Rectal smooth muscle tissue (tissue), 1 donor: ENCODE results near the gene PTCD1.

Source experiments
- H3K27ac ChIP-seq: one replicate; pipeline ENCODE4 v1.7.0; 2013; ENCODE audit warnings: low read depth, low read length, inconsistent platforms
- H3K27me3 ChIP-seq: one replicate; pipeline ENCODE4 v1.7.0; 2013; ENCODE audit warnings: low read length; ENCODE audit not compliant: control insufficient read depth, insufficient read depth
- H3K36me3 ChIP-seq: one replicate; pipeline ENCODE4 v1.7.0; 2013; ENCODE audit warnings: low read length; ENCODE audit not compliant: control insufficient read depth, insufficient read depth
- H3K4me1 ChIP-seq: one replicate; pipeline ENCODE4 v1.7.0; 2013; ENCODE audit warnings: low read length; ENCODE audit not compliant: control insufficient read depth, insufficient read depth
- H3K4me3 ChIP-seq: one replicate; pipeline ENCODE4 v1.7.0; 2013; ENCODE audit warnings: low read length
- H3K9ac ChIP-seq: one replicate; pipeline ENCODE4 v1.7.0; 2013; ENCODE audit warnings: low read length

PTCD1 gene

DNA sequence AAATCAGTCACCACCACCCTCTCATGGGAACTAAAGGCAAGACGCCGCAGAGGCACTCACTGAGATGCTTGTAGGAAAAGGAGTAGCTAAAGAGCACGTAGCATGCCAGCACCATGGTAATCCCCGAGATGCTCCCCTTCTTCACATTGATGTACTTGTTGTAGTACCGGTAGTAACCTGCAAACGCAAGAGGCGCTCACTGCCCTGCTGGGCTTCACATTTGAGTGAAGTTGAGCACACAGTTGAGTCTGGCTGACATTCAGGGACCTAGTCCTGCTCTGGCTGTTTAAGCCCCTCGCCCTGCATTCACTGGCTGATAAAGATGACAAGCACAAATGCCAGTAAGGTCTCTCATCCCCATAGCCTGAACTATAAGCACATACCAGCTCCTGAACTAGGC is 20.5 kb upstream of the PTCD1 start:
- peaks cover 29% of the 10 kb centered on the region for H3K36me3 ChIP-seq

GRCh38 chr7:99457650-99458493 is 19.3 kb upstream of the PTCD1 start:
- Histone ChIP-seq H3K9ac (no peak overlapping the region), H3K4me3 (no peak overlapping the region), H3K27me3 (no peaks in the 10 kb centered on the region), H3K4me1 (no peaks in the 10 kb centered on the region), H3K36me3 (peaks cover 37% of the 10 kb centered on the region), H3K27ac (no peak overlapping the region)

More for the DNA sequence above, 20.5 kb upstream of the PTCD1 start:
- H3K4me1 ChIP-seq = no peaks in the 10 kb centered on the region
- H3K27me3 ChIP-seq = no peaks in the 10 kb centered on the region
- no peak overlapping the region for H3K27ac ChIP-seq
- no peak overlapping the region for H3K9ac ChIP-seq
- H3K4me3 ChIP-seq = no peak overlapping the region

DNA sequence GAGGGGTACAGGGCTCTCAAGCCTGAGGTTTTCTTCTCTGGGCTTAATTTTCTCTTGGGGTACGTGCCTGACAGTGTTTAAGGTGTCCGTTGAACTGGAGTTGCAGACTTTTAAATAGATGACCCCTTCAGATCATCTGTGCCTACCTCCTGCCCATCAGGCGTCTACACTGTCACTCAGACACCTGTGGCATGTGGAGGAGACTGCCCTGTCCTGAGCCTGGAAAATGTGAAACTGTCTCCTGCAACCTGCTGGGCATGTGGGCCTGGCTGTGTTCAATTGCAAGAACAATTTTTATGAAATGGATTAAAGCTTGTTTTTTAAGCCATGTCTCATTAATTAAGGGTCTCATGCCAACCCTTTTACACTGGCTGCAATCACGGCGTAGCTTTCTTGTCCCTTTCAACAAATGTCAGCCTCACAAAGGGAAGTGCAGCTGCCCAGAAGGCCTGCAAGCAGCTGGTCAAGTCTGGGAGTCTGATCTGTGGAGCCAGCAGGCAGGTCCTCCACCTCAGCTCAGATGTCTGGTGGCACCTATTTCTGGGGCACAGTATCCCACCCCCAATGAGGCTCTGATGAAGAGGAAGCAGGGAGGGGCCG is 18.6 kb upstream of the PTCD1 start:
- peaks cover 45% of the 10 kb centered on the region for H3K36me3 ChIP-seq
- H3K9ac ChIP-seq = no peak overlapping the region
- no peak overlapping the region for H3K4me3 ChIP-seq
- no peak overlapping the region for H3K27ac ChIP-seq
- H3K4me1 ChIP-seq = no peaks in the 10 kb centered on the region
- H3K27me3 ChIP-seq = no peaks in the 10 kb centered on the region

- no peaks in the 10 kb centered on the region for H3K27me3 ChIP-seq
- H3K27ac ChIP-seq = no peak overlapping the region
- H3K4me1 ChIP-seq = no peaks in the 10 kb centered on the region
- no peak overlapping the region for H3K4me3 ChIP-seq
- H3K36me3 ChIP-seq = peaks cover 46% of the 10 kb centered on the region
- H3K9ac ChIP-seq = no peak overlapping the region
Observed at GRCh38 chr7:99456288-99456687, 17.7 kb upstream of the PTCD1 start.

GRCh38 chr7:99455874-99456273 is 17.3 kb upstream of the PTCD1 start:
- peaks cover 46% of the 10 kb centered on the region for H3K36me3 ChIP-seq
- H3K27me3 ChIP-seq = no peaks in the 10 kb centered on the region
- H3K4me3 ChIP-seq = no peak overlapping the region
- no peak overlapping the region for H3K9ac ChIP-seq
- no peaks in the 10 kb centered on the region for H3K4me1 ChIP-seq
- no peak overlapping the region for H3K27ac ChIP-seq

- H3K9ac ChIP-seq = no peak overlapping the region
- no peaks in the 10 kb centered on the region for H3K4me1 ChIP-seq
- H3K27me3 ChIP-seq = no peaks in the 10 kb centered on the region
- H3K36me3 ChIP-seq = peaks cover 56% of the 10 kb centered on the region
- no peak overlapping the region for H3K4me3 ChIP-seq
- H3K27ac ChIP-seq = no peak overlapping the region
Observed at GRCh38 chr7:99453105-99453504, 14.5 kb upstream of the PTCD1 start.

GRCh38 chr7:99452541-99452940 is 13.9 kb upstream of the PTCD1 start:
- H3K9ac ChIP-seq = no peak overlapping the region
- no peak overlapping the region for H3K27ac ChIP-seq
- H3K27me3 ChIP-seq = no peaks in the 10 kb centered on the region
- no peak overlapping the region for H3K4me3 ChIP-seq
- no peaks in the 10 kb centered on the region for H3K4me1 ChIP-seq
- peaks cover 56% of the 10 kb centered on the region for H3K36me3 ChIP-seq

GRCh38 chr7:99451936-99452335 is 13.3 kb upstream of the PTCD1 start:
- no peak overlapping the region for H3K4me3 ChIP-seq
- no peaks in the 10 kb centered on the region for H3K27me3 ChIP-seq
- peaks cover 55% of the 10 kb centered on the region for H3K36me3 ChIP-seq
- no peaks in the 10 kb centered on the region for H3K4me1 ChIP-seq
- no peak overlapping the region for H3K9ac ChIP-seq
- no peak overlapping the region for H3K27ac ChIP-seq

- peaks cover 50% of the 10 kb centered on the region for H3K36me3 ChIP-seq
- H3K27ac ChIP-seq = no peak overlapping the region
- no peaks in the 10 kb centered on the region for H3K27me3 ChIP-seq
- no peak overlapping the region for H3K9ac ChIP-seq
- H3K4me3 ChIP-seq = no peak overlapping the region
- no peaks in the 10 kb centered on the region for H3K4me1 ChIP-seq
Observed at GRCh38 chr7:99449326-99449725, 10.7 kb upstream of the PTCD1 start.

DNA sequence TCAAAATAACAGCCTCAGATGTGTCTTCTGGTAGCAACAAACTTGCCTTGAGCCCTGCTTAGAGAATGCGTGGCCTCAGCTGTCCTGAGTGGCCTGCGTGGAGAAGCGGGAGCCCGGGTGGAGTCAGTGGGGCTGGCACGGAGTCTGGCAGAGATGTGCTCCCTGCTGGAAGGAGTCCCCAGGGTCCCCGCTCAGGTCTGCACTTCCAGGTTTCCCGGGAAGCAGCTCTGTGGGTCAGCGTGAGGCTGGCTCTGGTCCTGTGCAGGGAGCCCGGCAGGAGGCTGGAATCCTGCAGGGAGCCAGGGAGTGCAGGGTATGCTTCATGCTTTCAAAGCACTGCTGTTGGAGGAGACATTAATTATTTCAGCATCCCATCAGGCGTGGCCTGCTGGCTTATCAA is 10.3 kb upstream of the PTCD1 start:
- H3K27me3 ChIP-seq = no peaks in the 10 kb centered on the region
- H3K4me3 ChIP-seq = no peak overlapping the region
- no peak overlapping the region for H3K27ac ChIP-seq
- peaks cover 46% of the 10 kb centered on the region for H3K36me3 ChIP-seq
- H3K4me1 ChIP-seq = no peaks in the 10 kb centered on the region
- no peak overlapping the region for H3K9ac ChIP-seq

DNA sequence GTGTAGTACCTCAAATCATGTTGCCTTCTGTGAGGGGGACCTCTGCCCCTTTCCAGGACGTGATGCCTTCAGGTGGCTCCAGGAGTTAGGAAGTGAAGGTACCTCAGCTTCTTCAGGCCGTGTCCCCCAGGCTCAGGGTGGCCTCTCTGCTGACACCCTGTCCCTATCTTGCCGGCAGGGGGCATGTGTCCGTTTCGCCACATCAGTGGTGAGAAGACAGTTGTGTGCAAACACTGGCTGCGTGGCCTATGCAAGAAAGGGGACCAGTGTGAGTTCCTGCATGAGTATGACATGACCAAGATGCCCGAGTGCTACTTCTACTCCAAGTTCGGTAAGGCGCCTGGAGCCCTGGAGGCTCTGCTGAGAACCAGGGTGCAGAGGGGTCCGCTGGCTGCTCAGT is 9.3 kb upstream of the PTCD1 start:
- H3K36me3 ChIP-seq = peaks cover 40% of the 10 kb centered on the region
- no peaks in the 10 kb centered on the region for H3K27me3 ChIP-seq

GRCh38 chr7:99446096-99446495 is 7.5 kb upstream of the PTCD1 start:
- H3K27ac ChIP-seq = no peak overlapping the region
- H3K27me3 ChIP-seq = no peaks in the 10 kb centered on the region
- H3K36me3 ChIP-seq = peaks cover 31% of the 10 kb centered on the region
- peaks cover 2% of the 10 kb centered on the region for H3K4me1 ChIP-seq
- no peak overlapping the region for H3K9ac ChIP-seq
- no peak overlapping the region for H3K4me3 ChIP-seq

More for the DNA sequence above, 9.3 kb upstream of the PTCD1 start:
- Histone ChIP-seq H3K27ac (no peak overlapping the region), H3K9ac (no peak overlapping the region), H3K4me3 (no peak overlapping the region), H3K4me1 (no peaks in the 10 kb centered on the region)

DNA sequence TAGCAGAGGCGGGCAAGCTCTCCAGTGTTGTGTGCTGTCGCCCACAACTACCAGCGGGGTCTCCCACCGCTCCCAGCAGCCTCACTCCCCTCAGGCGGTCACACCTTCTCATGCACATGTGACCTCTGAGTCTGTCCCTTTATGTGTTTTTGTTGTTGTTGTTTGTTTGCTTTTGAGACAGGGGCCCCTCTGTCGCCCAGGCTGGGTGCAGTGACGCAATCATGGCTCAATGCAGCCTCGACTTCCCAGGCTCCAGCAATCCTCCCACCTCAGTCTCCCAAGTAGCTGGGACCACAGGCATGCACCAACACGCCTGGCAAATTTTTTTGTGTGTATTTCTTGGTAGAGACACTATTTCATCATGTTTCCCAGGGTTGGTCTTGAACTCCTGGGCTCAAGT is 1.6 kb upstream of the PTCD1 start:
- Histone ChIP-seq H3K4me1 (peaks cover 11% of the 10 kb centered on the region), H3K27me3 (no peaks in the 10 kb centered on the region), H3K4me3 (peak overlapping the region; percentile 14), H3K9ac (no peak overlapping the region), H3K27ac (no peak overlapping the region), H3K36me3 (peaks cover 2% of the 10 kb centered on the region)
